Suprapubic skin (tissue), 4 donors: ENCODE data around the gene PIK3CD. TPM values are rescaled to one million over a fixed set of nuclear protein-coding genes. Genes with fewer than 3 reads are reported as not detected.

Experiments used
- DNase-seq, 2 donors: peaks; one replicate each; pipeline ENCODE4 v3.0.0-alpha.2; 2019; ENCODE audit warnings: low spot score in 2 of 2
- H3K27ac ChIP-seq: fragments of 200-600 bp; sonication (generic); one replicate; pipeline ENCODE4 v1.5.1; 2019
- H3K27me3 ChIP-seq: fragments of 200-600 bp; sonication (generic); one replicate; pipeline ENCODE4 v1.5.1; 2019
- H3K36me3 ChIP-seq: fragments of 200-600 bp; sonication (generic); one replicate; pipeline ENCODE4 v1.5.1; 2019
- H3K4me1 ChIP-seq: fragments of 200-600 bp; sonication (generic); one replicate; pipeline ENCODE4 v1.5.1; 2019
- H3K4me3 ChIP-seq: fragments of 200-600 bp; sonication (generic); one replicate; pipeline ENCODE4 v1.5.1; 2019; ENCODE audit warnings: mild to moderate bottlenecking
- H3K9me3 ChIP-seq: fragments of 200-600 bp; sonication (generic); one replicate; pipeline ENCODE4 v1.5.1; 2019
- CTCF ChIP-seq, 2 donors: fragments of 200-600 bp in 1 of 2; fragments of 450-650 bp in 1 of 2; sonication (generic) in 1 of 2; IDR thresholded peaks; one replicate each; pipeline ENCODE4 v1.5.1; 2016 to 2019; ENCODE audit warnings: antibody characterized with exemption in 2 of 2, mild to moderate bottlenecking in 1 of 2, moderate library complexity in 1 of 2
- EP300 ChIP-seq: sonication (generic); formaldehyde crosslinking; IDR thresholded peaks from one replicate; pipeline ENCODE4 v1.6.1; 2017; ENCODE audit warnings: antibody characterized with exemption
- POLR2A ChIP-seq, 2 donors: fragments of 450-650 bp; IDR thresholded peaks; one replicate each; pipeline ENCODE4 v1.6.1; 2017; ENCODE audit warnings: antibody characterized with exemption in 2 of 2, mild to moderate bottlenecking in 2 of 2, moderate library complexity in 2 of 2
- POLR2AphosphoS5 ChIP-seq, 3 donors: sonication (generic); formaldehyde crosslinking; IDR thresholded peaks; one replicate each; pipeline ENCODE4 v1.6.1; 2017; ENCODE audit warnings: antibody characterized with exemption in 3 of 3
- WGBS: methylation state at CpG from one replicate; pipeline ENCODE4 v1.1.5; 2018; 5-methylcytosine and 5-hydroxymethylcytosine counted together
- total RNA-seq, 4 donors: library from RNA; depleted of rRNA; stranded (reverse); fragments of >200 nt; gene quantifications; one replicate each; pipeline ENCODE4 v1.1.0, GENCODE V29; 2016

PIK3CD gene
- total RNA-seq, 4 donors from 2014 or later, result 4.0 to 8.6 (median 6.4) TPM

GRCh38 chr1:9716404-9717192 lies 65.1 kb downstream of the PIK3CD start:
- peak overlapping the region; percentile 26 for H3K4me3 ChIP-seq
- DNase-seq, result no peak
- no peaks in the 10 kb centered on the region for H3K9me3 ChIP-seq
- H3K27ac ChIP-seq, result peak overlapping the region; percentile 59
- 88% methylated on average over 16 of the region's 29 CpGs for WGBS
- peaks cover 17% of the 10 kb centered on the region for H3K36me3 ChIP-seq
- no peaks in the 10 kb centered on the region for H3K27me3 ChIP-seq
- H3K4me1 ChIP-seq, result peaks cover 22% of the 10 kb centered on the region
- no peak for TF ChIP-seq POLR2AphosphoS5 (IDR thresholded peaks at IDR 0.05)
- TF ChIP-seq POLR2A (IDR thresholded peaks at IDR 0.05), result no peak
- TF ChIP-seq CTCF (IDR thresholded peaks at IDR 0.05), result no peak
- no peak for TF ChIP-seq EP300

GRCh38 chr1:9717193-9718005 lies 65.9 kb downstream of the PIK3CD start:
- Histone ChIP-seq H3K27ac (peak overlapping the region; percentile 59), H3K36me3 (peaks cover 24% of the 10 kb centered on the region), H3K27me3 (no peaks in the 10 kb centered on the region), H3K4me1 (peaks cover 23% of the 10 kb centered on the region), H3K4me3 (peak overlapping the region; percentile 26), H3K9me3 (no peaks in the 10 kb centered on the region)
- no peak for DNase-seq
- WGBS, result 66% methylated on average over 21 of the region's 25 CpGs
- TF ChIP-seq POLR2AphosphoS5 (IDR thresholded peaks at IDR 0.05) (no peak), POLR2A (IDR thresholded peaks at IDR 0.05) (no peak), CTCF (IDR thresholded peaks at IDR 0.05) (no peak), EP300 (no peak)

- Histone ChIP-seq H3K36me3 (peaks cover 32% of the 10 kb centered on the region), H3K4me3 (no peak overlapping the region)
- WGBS, result 80% methylated on average over 6 of the region's 10 CpGs
Observed at GRCh38 chr1:9718006-9718680, 66.6 kb downstream of the PIK3CD start.

GRCh38 chr1:9719978-9720722 lies 68.6 kb downstream of the PIK3CD start:
- H3K4me3 ChIP-seq, result no peak overlapping the region
- H3K9me3 ChIP-seq, result no peaks in the 10 kb centered on the region
- TF ChIP-seq POLR2AphosphoS5 (IDR thresholded peaks at IDR 0.05), result no peak
- no peak for TF ChIP-seq CTCF (IDR thresholded peaks at IDR 0.05)
- no peak for TF ChIP-seq POLR2A (IDR thresholded peaks at IDR 0.05)
- no peak for TF ChIP-seq EP300
- H3K27ac ChIP-seq, result no peak overlapping the region
- 83% methylated on average over 27 of the region's 36 CpGs for WGBS
- peaks cover 23% of the 10 kb centered on the region for H3K4me1 ChIP-seq
- no peaks in the 10 kb centered on the region for H3K27me3 ChIP-seq
- H3K36me3 ChIP-seq, result peaks cover 46% of the 10 kb centered on the region
- DNase-seq, result no peak

More at GRCh38 chr1:9718006-9718680, 66.6 kb downstream of the PIK3CD start:
- no peak for TF ChIP-seq CTCF (IDR thresholded peaks at IDR 0.05)
- no peak for TF ChIP-seq EP300
- TF ChIP-seq POLR2A (IDR thresholded peaks at IDR 0.05), result no peak
- no peak for TF ChIP-seq POLR2AphosphoS5 (IDR thresholded peaks at IDR 0.05)
- Histone ChIP-seq H3K27ac (no peak overlapping the region), H3K9me3 (no peaks in the 10 kb centered on the region), H3K27me3 (no peaks in the 10 kb centered on the region), H3K4me1 (peaks cover 23% of the 10 kb centered on the region)
- DNase-seq, result no peak
